ENCODE measurements around the gene MAGI1.

MAGI1 gene

GRCh38 chr3:65575376-65575840, 463.3 kb downstream of the MAGI1 start:
- no peak overlapping the region for H3K4me3 ChIP-seq (ENCODE audit: low read depth in 1 of 2, low read length in 1 of 2)
- TF ChIP-seq, protein P1, sequence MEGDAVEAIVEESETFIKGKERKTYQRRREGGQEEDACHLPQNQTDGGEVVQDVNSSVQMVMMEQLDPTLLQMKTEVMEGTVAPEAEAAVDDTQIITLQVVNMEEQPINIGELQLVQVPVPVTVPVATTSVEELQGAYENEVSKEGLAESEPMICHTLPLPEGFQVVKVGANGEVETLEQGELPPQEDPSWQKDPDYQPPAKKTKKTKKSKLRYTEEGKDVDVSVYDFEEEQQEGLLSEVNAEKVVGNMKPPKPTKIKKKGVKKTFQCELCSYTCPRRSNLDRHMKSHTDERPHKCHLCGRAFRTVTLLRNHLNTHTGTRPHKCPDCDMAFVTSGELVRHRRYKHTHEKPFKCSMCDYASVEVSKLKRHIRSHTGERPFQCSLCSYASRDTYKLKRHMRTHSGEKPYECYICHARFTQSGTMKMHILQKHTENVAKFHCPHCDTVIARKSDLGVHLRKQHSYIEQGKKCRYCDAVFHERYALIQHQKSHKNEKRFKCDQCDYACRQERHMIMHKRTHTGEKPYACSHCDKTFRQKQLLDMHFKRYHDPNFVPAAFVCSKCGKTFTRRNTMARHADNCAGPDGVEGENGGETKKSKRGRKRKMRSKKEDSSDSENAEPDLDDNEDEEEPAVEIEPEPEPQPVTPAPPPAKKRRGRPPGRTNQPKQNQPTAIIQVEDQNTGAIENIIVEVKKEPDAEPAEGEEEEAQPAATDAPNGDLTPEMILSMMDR (IDR thresholded peaks at IDR 0.05): no peak
- no peaks in the 10 kb centered on the region for H3K4me1 ChIP-seq (ENCODE audit: control insufficient read depth in 1 of 2, insufficient read depth in 1 of 2, low read depth in 1 of 2, low read length in 1 of 2)
- H3K27ac ChIP-seq: no peak overlapping the region
- no peaks in the 10 kb centered on the region for H3K36me3 ChIP-seq
- H3K27me3 ChIP-seq: no peaks in the 10 kb centered on the region
- H3K9me3 ChIP-seq: no peaks in the 10 kb centered on the region

DNA sequence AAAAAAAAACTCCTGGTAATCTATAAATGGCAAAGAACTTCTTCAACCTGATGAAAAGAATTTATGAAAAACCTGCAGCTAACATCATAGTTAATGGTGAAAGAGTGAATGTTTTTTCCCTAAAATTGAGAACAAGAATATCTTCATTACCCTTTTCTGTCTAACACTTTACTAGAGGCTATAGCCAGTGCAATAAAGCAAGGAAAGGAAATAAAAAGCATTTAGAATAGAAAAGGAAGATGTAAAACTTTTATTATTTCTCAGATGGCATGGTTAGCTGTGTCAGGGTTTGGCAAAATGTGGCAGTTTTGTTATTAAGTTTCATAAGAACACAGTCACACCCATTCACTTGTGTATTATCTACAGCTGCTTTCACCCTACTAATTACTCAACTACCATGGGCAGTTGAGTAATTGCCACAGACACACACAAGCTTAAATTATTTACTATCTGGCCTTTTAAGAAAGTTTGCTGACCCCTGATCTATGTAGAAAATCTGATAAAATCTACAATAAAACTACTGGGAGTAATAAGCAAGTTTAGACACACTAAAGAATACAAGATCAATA, 465.1 kb downstream of the MAGI1 start:
- TF ChIP-seq, protein P1 (IDR thresholded peaks at IDR 0.05): no peak
- Histone ChIP-seq H3K36me3 (no peaks in the 10 kb centered on the region), H3K27me3 (no peaks in the 10 kb centered on the region), H3K9me3 (no peaks in the 10 kb centered on the region), H3K4me3 (ENCODE audit: low read depth in 1 of 2, low read length in 1 of 2) (no peak overlapping the region), H3K4me1 (ENCODE audit: control insufficient read depth in 1 of 2, insufficient read depth in 1 of 2, low read depth in 1 of 2, low read length in 1 of 2) (no peaks in the 10 kb centered on the region), H3K27ac (no peak overlapping the region)

GRCh38 chr3:65572175-65572777, 466.4 kb downstream of the MAGI1 start:
- Histone ChIP-seq H3K4me3 (ENCODE audit: low read depth in 1 of 2, low read length in 1 of 2) (no peak overlapping the region), H3K9me3 (no peaks in the 10 kb centered on the region), H3K27me3 (no peaks in the 10 kb centered on the region), H3K36me3 (no peaks in the 10 kb centered on the region), H3K27ac (no peak overlapping the region), H3K4me1 (ENCODE audit: control insufficient read depth in 1 of 2, insufficient read depth in 1 of 2, low read depth in 1 of 2, low read length in 1 of 2) (no peaks in the 10 kb centered on the region)
- TF ChIP-seq, protein P1 (IDR thresholded peaks at IDR 0.05): no peak

GRCh38 chr3:65569845-65570405, 468.8 kb downstream of the MAGI1 start:
- no peaks in the 10 kb centered on the region for H3K36me3 ChIP-seq
- no peaks in the 10 kb centered on the region for H3K9me3 ChIP-seq
- H3K27ac ChIP-seq: no peak overlapping the region
- TF ChIP-seq, protein P1 (IDR thresholded peaks at IDR 0.05): no peak
- H3K4me3 ChIP-seq (ENCODE audit: low read depth in 1 of 2, low read length in 1 of 2): no peak overlapping the region
- no peaks in the 10 kb centered on the region for H3K27me3 ChIP-seq
- no peaks in the 10 kb centered on the region for H3K4me1 ChIP-seq (ENCODE audit: control insufficient read depth in 1 of 2, insufficient read depth in 1 of 2, low read depth in 1 of 2, low read length in 1 of 2)

- Histone ChIP-seq H3K9me3 (no peaks in the 10 kb centered on the region), H3K27ac (no peak overlapping the region), H3K36me3 (no peaks in the 10 kb centered on the region), H3K27me3 (no peaks in the 10 kb centered on the region), H3K4me1 (ENCODE audit: control insufficient read depth in 1 of 2, insufficient read depth in 1 of 2, low read depth in 1 of 2, low read length in 1 of 2) (no peaks in the 10 kb centered on the region), H3K4me3 (ENCODE audit: low read depth in 1 of 2, low read length in 1 of 2) (no peak overlapping the region)
- TF ChIP-seq, protein P1 (IDR thresholded peaks at IDR 0.05): no peak
Measured at GRCh38 chr3:65569129-65569528, 469.6 kb downstream of the MAGI1 start.

Measured in neutrophil (primary cell).